ENCODE measurements around the gene DPH6.

GRCh38 chr15:35381328-35381727 lies 164.6 kb downstream of the DPH6 start:
- TF ChIP-seq CTCF (IDR thresholded peaks at IDR 0.05): no peak
- no peak for TF ChIP-seq POLR2A (IDR thresholded peaks at IDR 0.05)
- TF ChIP-seq EP300 (IDR thresholded peaks at IDR 0.05): no peak
- TF ChIP-seq POLR2AphosphoS5 (IDR thresholded peaks at IDR 0.05): no peak

Measured in suprapubic skin (tissue), 4 donors.